CD4-positive, alpha-beta T cell treated with Interleukin-15 for 4 hours (primary cell): Measurements from ENCODE around the gene EPHB4.

Experiments
- DNase-seq: peaks from one replicate; pipeline ENCODE4 v3.0.0-alpha.2; 2020; ENCODE audit warnings: low spot score

Gene EPHB4

DNA sequence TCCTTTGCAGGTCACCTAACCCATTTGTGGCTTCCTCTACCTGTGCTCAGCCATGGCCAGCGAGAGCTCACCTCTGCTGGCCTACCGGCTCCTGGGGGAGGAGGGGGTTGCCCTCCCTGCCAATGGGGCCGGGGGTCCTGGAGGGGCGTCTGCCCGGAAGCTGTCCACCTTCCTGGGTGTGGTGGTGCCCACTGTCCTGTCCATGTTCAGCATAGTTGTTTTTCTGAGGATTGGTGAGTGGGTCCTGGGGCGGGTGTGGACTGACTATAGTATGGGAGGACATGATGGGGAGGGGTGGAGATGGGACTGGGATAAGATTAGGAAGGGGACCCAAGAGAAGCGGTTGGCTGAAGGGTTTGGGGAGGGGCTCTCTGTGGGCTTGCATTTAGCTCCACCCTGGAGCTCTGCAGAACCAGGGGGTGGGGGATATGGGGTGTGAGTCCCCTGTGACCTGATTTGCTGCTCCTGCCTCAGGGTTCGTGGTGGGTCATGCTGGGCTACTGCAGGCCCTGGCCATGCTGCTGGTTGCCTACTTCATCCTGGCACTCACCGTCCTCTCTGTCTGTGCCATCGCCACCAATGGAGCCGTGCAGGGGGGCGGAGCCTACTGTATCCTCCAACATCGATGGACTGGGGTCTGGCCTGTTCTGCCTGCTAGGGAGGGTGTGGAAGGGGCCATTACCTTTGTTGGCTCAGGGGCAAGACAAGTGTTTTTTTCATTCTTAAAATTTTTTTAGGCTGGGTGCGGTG lies 27.0 kb upstream of the EPHB4 start:
- DNase-seq = no peak

DNA sequence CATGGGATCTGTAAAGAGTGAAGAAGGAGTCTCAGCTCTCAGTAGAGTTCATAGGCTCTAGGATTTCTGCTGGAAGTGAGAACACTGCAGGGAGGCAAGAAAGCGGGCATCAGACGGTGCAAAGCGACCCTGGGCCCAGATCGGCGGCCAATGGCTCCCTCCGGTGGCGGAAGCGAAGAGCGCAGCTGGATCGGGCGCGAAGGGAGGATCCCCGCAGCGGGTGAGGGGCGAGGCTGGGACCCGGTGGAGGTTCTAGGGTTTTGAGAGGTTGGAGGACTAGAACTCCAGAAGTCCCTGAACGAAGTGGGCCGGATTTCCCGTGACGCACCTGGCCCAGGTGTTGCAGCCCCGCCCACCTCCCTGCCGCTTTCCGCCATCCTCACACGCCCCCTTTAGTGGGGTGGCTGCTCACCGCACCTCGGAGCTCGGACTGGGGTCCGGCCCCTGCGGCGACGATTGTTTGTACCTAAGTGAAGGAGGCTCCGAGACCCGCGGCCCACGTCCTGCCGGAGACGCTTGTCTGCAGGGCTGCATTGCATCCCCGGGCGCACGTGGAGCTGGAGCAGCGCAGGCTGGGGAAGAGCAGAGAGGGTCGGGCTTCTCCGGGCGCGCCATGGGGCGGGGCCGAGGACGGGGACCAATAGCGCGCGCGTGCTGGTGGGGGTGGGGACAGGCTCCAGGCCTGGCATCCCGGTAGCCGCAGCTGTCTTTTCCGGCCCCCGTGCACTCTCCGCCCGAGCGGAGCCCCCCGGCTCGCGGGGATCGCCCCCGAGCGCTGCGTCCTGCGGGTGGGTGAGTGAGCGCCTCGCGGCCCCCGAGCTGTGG lies 24.9 kb upstream of the EPHB4 start, which contains the start of gene SLC12A9:
Gene SLC12A9 (plus strand): TSS at position 666 of the 825 bp plus-strand sequence. CDS start 1,485 bp downstream, outside the sequence.
- DNase-seq = peak; percentile 77

DNA sequence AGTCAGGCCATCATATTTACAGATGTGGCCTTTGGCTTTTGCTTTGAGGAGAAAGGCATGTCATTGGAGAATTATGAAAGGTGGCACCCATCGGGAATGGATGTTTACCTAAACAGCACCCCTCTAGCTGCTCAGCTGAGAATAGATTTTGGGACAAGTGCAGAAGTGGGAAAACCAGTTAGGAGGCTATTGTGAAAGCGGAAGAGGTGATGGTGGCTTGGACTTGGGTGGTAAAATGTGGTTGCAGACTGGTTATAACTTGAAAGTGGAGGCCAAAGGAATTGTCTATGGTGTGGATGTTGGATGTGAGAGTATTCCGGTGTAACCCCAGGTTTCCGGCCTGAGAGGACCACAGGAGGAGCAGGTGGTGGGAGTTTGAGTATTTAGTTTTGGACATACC lies 20.0 kb upstream of the EPHB4 start:
- no peak for DNase-seq

DNA sequence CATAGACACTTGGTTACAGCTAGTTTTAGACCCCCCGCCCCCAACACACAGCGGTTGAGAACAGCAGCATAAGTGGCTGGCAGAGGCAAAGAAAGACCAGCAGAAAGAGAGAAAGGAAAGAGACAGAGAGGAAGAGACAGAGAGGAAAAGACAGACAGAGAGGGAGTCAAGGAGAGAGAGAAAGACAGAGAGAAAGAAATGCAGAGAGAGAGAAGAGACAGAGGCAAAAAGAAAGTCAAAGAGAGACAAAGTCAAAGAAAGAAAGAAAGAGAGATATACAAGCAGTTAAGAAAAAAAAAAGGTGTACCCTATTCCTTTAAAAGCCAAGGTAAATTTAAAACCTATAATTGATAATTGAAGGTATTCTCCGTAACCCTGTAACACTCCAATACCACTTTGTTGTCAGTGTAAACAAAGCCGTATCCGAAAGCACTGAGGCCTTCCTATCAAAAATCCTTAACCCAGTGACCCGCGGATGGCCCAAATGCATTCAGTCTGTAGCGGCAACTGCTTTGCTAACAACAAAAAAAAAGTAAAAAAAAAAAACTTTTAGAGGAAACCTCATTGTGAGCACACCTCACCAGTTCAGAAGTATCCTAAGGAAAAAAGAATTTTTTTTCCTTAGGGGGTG lies 13.3 kb upstream of the EPHB4 start:
- no peak for DNase-seq

DNA sequence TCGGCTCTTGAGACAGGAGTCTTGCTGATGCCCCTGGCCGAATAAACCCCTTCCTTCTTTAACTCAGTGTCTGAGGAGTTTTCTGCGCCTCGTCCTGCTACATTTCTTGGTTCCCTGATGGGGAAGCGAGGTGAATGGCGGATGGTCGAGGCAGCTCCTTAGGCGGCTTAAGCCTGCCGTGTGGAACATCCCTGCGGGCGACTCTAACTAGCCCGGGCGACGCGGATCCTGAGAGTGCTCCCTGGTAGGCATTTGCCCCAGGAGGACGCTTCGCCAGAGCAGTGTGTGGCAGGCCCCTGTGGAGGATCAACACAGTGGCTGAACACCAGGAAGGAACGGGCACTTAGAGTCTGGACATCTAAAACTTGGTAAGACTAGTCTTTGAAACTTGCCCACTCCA lies 12.0 kb upstream of the EPHB4 start:
- no peak for DNase-seq

DNA sequence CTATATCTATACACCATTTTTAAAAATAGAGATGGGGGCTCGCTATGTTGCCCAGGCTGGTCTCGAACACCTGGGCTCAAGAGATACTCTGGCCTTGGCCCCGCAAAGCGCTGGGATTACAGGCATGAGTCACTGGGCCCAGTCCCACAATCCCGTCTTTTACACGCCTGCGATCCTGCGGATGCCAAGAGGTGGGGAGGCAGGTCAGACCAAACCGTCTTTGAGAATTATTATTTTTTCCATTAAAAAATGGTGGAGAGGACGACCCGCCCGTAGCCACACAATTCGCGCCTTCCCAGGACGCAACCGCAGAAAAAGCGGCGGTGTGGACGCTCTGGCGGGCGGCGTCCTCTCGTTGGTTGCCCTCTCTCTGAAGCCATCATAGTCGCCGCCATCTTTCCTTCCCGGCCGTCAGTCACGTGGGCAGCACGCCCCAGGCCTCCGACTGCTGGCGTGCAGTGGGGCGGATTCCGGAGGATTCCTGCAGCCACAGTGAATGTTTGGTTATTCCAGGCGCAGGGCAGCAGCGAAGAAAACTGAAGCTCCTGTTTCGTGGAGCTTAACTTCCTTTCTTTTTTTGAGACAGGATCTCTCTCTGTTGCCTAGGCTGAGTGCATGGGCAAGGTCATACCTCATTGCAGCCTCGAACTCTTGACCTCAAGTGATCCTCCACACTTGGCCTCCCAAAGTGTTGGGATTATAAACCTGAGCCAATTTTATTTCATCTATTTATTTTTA lies 9.9 kb upstream of the EPHB4 start:
- DNase-seq = peak; percentile 82

DNA sequence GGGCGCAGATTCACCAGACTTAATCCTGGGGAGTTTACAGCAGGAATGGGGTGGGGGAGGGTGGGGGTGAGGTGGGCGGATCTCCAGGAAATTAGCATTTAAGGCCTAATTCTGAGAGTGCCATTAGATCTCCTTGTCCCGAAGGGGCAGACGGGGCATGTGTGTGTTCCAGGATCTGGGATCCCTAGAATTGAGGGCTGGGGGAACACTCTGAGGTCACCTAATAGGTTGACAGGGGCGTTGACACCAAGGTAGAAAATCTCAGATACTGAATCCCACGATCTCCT lies 9.4 kb upstream of the EPHB4 start:
- DNase-seq = no peak

DNA sequence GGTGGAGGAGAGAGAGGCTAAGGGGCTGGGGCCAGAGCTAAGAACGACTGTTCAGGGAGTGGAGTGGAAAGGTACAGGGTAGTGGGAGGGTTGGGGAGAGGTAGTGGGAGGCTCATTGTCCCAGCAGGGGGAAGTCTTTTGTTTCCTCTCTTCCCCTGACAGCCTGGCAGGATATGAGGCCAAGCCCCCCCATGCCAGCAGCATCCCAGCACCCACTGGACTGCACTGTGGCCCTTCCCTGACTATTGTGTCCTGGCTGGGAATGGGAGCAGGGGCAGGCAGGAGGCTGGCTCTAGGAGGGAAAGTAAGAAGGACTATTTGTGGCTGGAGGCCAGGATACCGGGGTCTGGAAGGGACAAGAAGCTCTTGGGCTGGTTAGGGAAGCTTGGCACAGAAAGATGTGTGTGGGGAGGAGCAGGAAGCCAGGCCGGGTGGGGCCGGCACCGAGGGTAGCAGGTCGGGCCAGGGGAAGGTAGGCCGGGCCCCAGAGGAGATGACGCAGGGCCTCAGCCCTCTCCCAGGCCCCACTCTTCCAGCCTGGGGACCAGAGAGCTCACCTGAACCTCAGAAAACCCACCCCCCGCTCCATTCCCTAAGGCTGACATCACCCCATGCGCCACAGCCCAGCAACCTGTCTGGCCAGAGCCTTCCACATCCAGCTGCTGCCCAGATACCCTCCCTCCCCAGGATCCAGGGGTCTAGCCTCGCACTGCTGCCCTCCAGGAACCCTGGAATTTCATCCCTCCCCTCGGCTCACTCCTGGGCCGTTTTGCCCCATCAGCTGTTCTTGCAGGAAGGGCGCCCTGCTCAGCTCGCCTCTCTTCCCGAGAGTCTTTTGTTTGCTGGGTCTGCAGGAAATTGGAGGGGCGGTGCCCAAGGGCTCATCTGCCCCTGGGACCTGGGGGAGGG lies 8.8 kb upstream of the EPHB4 start:
- DNase-seq = no peak

DNA sequence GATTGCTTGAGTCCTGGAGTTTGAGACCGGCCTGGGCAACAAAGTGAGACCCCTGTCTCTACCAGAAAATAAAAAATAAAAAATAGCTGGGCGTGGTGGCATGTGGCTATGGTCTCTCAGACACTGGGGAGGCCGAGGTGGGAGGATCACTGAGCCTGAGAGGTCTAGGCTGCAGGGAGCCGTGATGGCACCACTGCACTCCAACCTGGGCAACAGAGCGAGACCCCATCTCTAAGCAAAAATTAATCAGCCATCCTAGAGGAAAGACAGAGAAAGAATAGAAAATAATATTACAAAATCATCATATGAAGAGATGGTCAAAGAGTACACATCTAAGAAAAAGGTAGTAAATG lies 4.9 kb upstream of the EPHB4 start:
- DNase-seq = no peak

DNA sequence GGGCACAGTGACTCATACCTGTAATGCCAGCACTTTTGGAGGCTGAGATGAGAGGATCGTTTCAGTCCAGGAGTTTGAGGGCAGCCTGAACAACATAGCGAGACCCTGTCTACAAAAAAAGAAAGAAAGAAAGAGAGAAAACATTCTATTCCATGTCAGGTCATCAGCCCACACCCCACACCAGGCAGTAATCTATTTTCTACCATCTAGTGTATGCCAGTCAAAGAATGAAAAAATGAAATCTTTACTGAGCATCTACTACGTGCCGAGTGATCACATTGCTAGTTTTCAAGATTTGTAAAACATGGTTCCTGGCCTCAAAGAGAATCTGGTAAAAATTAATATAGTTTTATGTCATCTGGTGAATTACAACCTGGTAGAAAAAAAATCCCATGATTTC lies 3.1 kb upstream of the EPHB4 start:
- no peak for DNase-seq

DNA sequence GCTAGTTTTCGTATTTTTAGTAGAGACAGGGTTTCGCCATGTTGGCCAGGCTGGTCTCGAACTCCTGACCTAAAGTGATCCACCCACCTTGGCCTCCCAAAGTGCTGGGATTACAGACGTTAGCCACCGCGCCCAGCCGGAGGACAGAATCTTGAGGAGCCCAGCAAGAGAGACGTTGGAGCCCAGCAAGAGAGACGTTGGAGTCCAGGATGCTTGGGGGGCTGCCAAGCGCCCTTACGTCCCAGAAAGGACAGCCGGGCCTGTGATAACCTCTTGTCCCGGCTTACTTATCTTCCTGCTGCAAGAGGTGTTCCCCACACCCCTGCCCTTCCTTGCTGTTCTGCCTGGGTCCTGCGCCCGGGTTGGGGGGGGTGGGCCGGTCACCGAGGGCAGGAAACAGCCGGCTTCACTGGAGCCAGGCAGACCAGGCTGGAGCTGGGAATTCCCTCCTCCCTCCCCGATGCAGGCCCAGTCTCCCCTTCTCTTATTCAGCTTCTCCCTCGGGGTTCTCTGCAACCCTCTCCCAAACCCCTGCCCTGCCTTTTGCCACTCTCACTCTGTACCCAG lies 1.9 kb upstream of the EPHB4 start:
- DNase-seq = no peak

DNA sequence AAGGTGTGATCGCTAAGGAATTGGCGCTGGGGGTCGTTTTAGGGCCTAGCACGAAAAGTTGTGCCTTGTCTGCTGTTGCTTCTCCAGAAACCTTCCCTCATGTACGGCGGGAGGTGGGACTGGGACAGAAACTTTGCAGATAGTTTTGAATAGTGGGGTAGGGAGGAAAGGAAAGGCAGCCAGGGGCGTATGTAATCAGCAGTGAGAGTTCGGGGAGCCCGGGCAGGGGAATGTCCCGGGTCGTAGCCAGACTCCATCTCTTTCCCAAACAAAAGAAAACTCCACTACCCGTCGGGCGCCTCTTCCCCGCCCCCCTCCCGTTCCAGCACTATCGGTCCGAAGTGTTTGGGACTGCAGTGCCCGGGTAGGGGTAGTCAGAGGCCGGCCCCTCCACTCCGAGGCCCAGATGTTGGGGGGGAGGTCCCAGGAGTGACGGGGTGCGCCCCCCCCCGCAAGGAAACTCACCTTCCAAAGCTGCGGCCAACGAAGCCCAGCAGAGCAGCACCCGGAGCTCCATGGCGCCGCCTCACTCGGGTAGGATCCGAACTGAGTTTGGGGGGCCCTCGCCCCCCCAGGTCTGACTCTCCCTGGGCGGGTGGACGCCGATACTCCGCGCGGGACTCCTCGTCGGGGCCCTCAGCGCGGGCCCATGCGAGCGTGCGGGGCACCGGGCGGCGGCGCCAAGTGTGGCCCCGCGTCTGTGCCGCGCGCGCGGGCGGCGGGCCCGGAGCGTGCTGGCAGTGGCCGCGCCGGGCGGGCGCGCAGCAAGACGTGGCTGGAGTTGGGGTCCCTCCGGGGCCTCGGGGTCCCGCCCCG lies 601 bp downstream of the EPHB4 start:
- no peak for DNase-seq

DNA sequence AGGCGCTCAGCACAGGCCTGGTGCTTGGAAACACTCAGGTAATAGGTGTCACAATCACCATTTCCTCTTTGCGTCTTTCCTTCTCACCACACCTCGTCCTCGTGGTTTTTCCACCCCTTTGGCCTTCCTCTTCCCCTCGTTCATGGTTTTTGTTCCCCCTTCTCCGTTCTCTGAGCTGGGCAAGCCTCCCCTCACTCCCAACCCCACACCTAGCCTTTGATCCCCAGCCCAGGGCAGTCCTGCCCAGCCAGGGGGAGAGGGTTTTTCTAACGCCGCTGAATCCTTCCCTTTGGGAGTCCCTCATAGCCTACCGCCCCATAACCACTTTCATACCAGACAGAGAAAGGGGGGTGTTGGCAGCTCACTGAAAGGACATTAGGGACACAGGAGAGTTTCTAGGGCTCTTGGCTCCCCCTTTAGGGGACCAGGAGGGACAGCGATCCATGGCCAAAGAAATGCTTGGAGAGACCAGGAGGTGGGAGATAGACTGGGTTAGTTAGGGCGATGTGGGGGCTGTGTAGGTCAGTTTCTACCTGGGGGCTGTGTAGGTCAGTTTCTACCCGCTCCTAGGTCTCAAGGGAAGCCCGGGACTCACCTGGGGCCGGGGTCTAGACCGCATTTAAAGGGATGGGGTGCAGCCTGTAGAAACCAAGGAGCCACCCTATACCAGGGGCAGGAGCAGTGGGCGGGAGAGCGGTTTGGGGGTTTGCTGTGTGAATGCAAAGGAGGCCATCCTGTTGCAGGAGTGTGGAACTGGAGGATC lies 1.4 kb downstream of the EPHB4 start:
- no peak for DNase-seq

DNA sequence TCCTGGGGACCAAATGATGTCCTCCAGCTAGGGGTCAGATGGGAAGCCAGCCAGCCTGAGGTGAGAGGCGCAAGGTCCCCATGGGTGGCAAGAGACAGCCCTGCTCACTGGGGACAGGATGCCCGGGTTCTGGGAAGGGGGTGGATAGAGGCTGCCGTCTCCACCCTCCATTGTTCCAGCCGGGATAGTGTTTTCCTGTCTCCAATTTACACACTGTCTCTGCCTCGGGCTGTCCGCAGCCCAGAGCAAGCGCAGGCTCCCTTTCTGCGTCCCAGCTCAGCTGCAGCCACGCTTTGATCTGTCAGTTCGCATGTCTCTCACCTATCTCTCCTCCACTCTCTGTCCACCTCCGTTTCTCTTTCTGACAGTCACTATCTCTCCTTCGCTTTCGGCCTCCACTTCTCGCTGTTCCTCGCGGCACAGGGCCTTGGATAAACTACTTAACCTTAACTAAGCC lies 2.1 kb downstream of the EPHB4 start:
- DNase-seq = no peak

DNA sequence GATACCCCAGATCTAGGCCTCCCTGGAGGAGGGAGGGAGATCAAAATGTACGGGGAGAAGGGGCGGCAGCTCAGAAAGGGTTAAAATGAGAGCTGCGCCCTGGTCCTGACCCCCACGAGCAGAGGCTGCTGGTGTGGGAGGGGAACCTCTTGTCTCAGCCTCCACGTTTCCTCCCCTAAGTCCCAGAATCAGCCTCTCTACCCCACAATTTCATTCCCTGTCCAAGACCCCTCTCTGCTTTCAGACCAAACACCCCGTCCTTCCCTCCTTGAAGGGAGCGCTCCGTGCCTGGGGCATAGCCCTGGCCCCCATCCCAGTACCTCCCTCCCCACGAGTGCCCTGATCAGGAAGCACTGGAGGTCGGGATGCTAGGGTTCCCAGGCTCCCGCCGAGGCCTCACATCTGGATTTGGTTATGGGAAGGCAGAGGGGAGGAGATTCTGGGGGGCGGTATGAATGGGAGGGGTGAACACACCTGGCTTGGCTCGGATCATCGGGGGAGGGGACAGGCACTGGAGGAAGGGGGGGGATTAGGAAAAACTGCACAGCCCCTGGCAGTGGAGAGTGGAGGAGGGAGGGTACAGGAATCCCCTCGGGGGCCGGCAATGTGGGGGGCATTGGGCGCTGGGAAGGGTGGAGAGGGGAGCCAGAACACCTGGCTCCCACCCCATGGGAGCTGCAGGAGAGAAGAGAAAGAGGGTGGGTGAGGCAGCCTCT lies 2.7 kb downstream of the EPHB4 start:
- no peak for DNase-seq

DNA sequence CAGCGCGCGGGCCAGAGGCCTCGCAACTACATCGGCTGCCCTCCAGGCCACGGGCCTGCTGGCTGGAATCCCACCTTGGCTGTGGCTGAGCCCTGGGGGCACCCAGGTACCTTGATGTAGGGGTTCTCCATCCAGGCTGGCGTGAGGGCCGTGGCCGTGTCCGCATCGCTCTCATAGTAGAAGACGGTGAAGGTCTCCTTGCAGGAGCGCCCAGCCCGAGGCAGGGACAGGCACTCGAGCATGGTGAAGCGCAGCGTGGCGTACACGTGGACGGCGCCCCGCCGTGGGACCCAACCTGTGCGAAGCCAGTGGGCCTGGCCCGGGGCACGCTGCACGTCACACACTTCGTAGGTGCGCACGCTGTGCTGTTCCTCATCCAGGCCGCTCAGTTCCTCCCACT lies 3.8 kb downstream of the EPHB4 start:
- DNase-seq = no peak

DNA sequence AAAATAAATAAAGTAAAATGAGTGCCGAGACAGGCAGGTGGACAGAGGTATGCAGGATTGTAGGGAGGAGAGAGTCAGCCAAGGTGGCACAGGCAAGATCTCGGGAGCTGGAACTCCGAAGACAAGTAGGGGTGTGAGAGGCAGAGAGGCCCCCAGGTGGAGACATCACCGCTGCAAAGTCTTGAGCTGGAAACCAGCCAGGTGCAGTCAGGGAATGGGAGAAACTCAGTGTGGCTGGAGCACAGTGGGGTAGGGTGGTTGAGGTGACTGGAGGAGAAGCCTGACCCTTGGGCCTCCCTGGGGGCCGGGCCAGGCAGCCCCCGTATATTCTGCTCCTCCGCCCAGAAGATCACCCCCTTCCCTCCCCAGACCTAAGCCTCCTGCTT lies 4.2 kb downstream of the EPHB4 start:
- DNase-seq = no peak

DNA sequence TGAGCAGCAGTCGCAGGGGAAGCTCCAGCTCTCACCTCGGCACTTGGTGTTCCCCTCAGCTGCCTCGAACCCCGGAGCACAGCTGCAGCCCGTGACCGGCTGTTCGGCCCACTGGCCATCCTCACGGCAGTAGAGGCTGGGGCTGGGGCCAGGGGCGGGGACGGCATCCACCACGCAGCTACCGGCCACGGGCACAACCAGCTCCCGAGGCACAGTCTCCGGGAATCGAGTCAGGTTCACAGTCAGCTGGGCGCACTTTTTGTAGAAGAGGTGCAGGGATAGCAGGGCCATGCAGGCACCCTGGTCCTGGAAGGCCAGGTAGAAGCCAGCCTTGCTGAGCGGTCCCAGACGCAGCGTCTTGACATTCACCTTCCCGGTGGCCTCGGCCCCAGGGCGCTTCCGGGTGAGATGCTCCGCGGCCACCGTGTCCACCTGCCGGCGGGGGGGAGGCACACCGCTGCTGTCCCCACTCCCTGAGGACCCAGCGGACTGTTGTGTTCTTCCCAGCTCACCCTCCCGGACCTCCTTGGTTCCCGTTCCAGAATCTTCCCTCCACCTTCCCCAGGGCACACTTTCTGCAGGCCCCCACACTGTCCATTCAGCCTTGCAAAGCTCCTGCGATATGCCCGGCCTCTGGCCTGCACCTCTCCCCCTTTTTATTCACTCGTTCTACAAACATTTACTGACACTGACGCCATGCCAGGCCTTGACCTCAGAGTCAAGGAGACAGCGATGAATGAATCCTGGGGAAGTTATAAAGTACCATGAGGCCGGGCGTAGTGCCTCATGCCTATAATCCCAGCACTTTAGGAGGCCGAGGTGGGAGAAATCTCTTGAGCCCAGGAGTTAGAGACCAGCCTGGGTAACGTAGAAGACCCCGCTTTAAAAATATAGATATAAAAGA lies 4.8 kb downstream of the EPHB4 start:
- DNase-seq = no peak
